Esophagus muscularis mucosa (tissue), 4 donors: ENCODE data around the gene PLCD3. TPM values are rescaled to one million over a fixed set of nuclear protein-coding genes. Genes with fewer than 3 reads are reported as not detected.

ENCODE experiments used
- DNase-seq: peaks from one replicate; pipeline ENCODE4 v3.0.0-alpha.2; 2017; ENCODE audit errors: extremely low spot score
- H3K27ac ChIP-seq, 4 donors: fragments of 200-600 bp; sonication (generic); replicated peaks in 1 of 4; 1 replicate in 3 of 4; 2 replicates in 1 of 4; pipeline ENCODE4 v1.5.1; 2016 to 2019; ENCODE audit warnings: mild to moderate bottlenecking in 1 of 4
- H3K27me3 ChIP-seq, 4 donors: fragments of 200-600 bp; sonication (generic); one replicate each; pipeline versions ENCODE4 v1.5.1 to v1.6.0; 2016 to 2019
- H3K36me3 ChIP-seq, 4 donors: fragments of 200-600 bp; sonication (generic); one replicate each; pipeline ENCODE4 v1.5.1; 2016 to 2019
- H3K4me1 ChIP-seq, 4 donors: fragments of 200-600 bp; sonication (generic); one replicate each; pipeline ENCODE4 v1.5.1; 2016 to 2019
- H3K4me3 ChIP-seq, 4 donors: fragments of 200-600 bp; sonication (generic); 1 replicate in 2 of 4; 2 replicates in 2 of 4; pipeline ENCODE4 v1.5.1; 2016 to 2019; ENCODE audit warnings: mild to moderate bottlenecking in 4 of 4, moderate library complexity in 1 of 4
- H3K9me3 ChIP-seq, 4 donors: fragments of 200-600 bp; sonication (generic); 1 replicate in 3 of 4; 2 replicates in 1 of 4; pipeline ENCODE4 v1.5.1; 2016 to 2019
- EP300 ChIP-seq: sonication (generic); formaldehyde crosslinking; IDR thresholded peaks from one replicate; pipeline ENCODE4 v1.6.1; 2017; ENCODE audit warnings: antibody characterized with exemption
- POLR2A ChIP-seq: fragments of 450-650 bp; IDR thresholded peaks from one replicate; pipeline ENCODE4 v1.6.1; 2017; ENCODE audit warnings: antibody characterized with exemption, moderate library complexity, mild to moderate bottlenecking, low read depth
- POLR2AphosphoS5 ChIP-seq, 2 donors: sonication (generic); formaldehyde crosslinking; IDR thresholded peaks; one replicate each; pipeline ENCODE4 v1.6.1; 2017; ENCODE audit warnings: antibody characterized with exemption in 2 of 2
- WGBS: methylation state at CpG from one replicate; pipeline ENCODE4 v1.1.5; 2018; 5-methylcytosine and 5-hydroxymethylcytosine counted together
- intact Hi-C: fragments of 100-400 bp; cut with DNase I; formaldehyde crosslinking; loops from one replicate; pipeline ENCODE4 v1.15.1; 2023
- total RNA-seq, 4 donors: library from RNA; depleted of rRNA; stranded (reverse); fragments of >200 nt; gene quantifications; one replicate each; pipeline versions ENCODE4 v1.1.0 to v1.2.1, GENCODE V29; 2016
- TF ChIP-seq, protein P1 (sequence below), 3 experiments: fragments of 200-600 bp in 2 of 3; fragments of 450-650 bp in 1 of 3; sonication (generic) in 2 of 3; IDR thresholded peaks; one replicate each; pipeline ENCODE4 v1.5.1; 2017 to 2019; ENCODE audit warnings: antibody characterized with exemption in 3 of 3, mild to moderate bottlenecking in 2 of 3, moderate library complexity in 1 of 3

The PLCD3 gene
- total RNA-seq, 4 donors from 2014 or later: 49.4 to 154 (median 106) TPM

DNA sequence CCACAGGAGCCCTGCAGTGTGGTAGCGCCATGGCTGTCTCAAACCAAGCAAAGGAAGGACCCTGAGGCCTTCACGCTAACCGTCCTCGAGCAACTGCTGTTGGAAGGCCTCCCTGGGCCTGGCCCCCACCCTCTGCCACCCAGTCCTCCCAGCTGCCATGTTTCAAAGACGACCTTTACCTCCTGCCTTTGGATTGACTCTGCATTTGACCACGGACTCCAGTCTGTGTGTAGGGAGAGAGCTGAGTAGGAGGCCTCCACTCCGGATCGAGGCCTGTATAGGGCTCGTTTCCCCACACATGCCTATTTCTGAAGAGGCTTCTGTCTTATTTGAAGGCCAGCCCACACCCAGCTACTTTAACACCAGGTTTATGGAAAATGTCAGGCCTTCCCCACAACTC, 24.3 kb downstream of the PLCD3 start:
- Histone ChIP-seq H3K4me3 (no peak overlapping the region), H3K9me3 (no peaks in the 10 kb centered on the region), H3K36me3 (peaks cover 19 to 75% (median 70%) of the 10 kb centered on the region in 4 donors), H3K27me3 (no peaks in the 10 kb centered on the region), H3K27ac (peak overlapping the region in 3 of 4 donors; percentile 45 to 85 (median 84)), H3K4me1 (peaks cover 66 to 72% (median 67%) of the 10 kb centered on the region in 4 donors)
- intact Hi-C loops: no loop called here
- DNase-seq: no peak
- TF ChIP-seq, protein P1, sequence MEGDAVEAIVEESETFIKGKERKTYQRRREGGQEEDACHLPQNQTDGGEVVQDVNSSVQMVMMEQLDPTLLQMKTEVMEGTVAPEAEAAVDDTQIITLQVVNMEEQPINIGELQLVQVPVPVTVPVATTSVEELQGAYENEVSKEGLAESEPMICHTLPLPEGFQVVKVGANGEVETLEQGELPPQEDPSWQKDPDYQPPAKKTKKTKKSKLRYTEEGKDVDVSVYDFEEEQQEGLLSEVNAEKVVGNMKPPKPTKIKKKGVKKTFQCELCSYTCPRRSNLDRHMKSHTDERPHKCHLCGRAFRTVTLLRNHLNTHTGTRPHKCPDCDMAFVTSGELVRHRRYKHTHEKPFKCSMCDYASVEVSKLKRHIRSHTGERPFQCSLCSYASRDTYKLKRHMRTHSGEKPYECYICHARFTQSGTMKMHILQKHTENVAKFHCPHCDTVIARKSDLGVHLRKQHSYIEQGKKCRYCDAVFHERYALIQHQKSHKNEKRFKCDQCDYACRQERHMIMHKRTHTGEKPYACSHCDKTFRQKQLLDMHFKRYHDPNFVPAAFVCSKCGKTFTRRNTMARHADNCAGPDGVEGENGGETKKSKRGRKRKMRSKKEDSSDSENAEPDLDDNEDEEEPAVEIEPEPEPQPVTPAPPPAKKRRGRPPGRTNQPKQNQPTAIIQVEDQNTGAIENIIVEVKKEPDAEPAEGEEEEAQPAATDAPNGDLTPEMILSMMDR (IDR thresholded peaks at IDR 0.05): no peak
- TF ChIP-seq POLR2AphosphoS5 (IDR thresholded peaks at IDR 0.05): no peak
- TF ChIP-seq EP300: no peak
- TF ChIP-seq POLR2A: no peak
- WGBS: 67% methylated on average over 8 of the region's 9 CpGs

DNA sequence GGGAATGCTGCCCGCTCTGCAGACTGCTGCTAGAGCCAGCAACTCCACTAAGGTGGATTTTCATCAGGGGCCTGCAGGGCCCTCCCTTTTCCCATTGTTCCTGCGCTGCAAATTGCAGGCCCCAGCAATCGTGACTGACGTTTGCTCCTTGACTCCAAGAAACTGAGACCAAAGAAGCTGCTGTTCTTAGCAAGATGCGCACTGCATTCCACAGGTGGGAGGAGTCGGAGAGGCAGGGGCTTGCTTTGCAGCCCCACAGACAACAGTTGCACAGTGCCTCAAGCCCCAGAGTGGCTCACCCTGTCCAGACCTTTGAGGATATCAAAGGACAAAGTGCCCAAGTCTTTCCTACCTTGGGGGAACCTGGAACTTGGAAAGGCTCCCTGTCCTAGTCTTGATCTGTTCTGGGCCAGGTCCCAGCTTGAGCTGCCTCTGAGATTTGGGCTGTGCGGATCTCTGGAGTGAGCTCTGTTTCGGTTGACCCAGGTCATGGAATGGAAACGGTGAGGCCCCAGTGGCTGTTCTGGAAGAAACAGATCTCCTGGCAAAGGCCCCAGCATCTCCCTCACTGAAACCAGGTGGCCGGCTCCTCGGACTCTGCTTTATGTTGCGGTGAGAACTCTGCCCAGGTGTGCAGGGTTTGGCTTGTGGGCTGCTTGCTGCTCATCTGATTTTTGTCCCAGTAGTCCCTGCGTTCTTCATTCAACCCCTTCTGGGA, 24.9 kb downstream of the PLCD3 start:
- Histone ChIP-seq H3K36me3 (peaks cover 25 to 75% (median 70%) of the 10 kb centered on the region in 4 donors), H3K27me3 (no peaks in the 10 kb centered on the region), H3K9me3 (no peaks in the 10 kb centered on the region), H3K4me1 (peaks cover 66 to 72% (median 69%) of the 10 kb centered on the region in 4 donors), H3K27ac (peak overlapping the region; percentile 10 to 85 (median 64)), H3K4me3 (no peak overlapping the region)
- intact Hi-C loops: no loop called here
- TF ChIP-seq POLR2AphosphoS5 (IDR thresholded peaks at IDR 0.05): peak in 1 of 2 donors; percentile 4
- TF ChIP-seq EP300: no peak
- DNase-seq: no peak
- WGBS: 60% methylated on average over 10 of the region's 13 CpGs

DNA sequence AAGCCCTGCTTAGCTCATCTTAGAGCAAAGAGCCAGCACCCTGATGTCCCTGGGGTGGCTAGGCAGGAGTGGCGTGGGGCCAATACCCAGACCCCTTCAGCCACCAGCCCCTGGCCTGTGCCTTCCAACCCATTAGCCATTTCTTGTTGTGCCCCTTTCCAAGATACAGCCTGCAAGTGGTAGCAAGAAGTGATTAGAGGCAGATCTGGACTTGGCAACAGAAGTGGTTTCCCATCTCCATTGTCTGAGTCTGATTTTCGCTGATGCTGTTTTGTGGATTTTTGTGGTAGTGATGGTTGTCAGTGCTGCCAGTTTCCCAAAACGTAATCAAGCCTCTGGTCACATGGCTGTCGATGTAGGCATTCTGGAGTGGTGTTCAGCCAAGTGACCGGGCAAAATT, 25.7 kb downstream of the PLCD3 start:
- no peak for DNase-seq
- Histone ChIP-seq H3K36me3 (peaks cover 28 to 80% (median 72%) of the 10 kb centered on the region in 4 donors), H3K4me3 (no peak overlapping the region), H3K4me1 (peaks cover 58 to 70% (median 60%) of the 10 kb centered on the region in 4 donors), H3K27me3 (no peaks in the 10 kb centered on the region), H3K27ac (peak overlapping the region; percentile 24 to 45 (median 38)), H3K9me3 (no peaks in the 10 kb centered on the region)
- TF ChIP-seq, protein P1 (IDR thresholded peaks at IDR 0.05): no peak
- TF ChIP-seq POLR2AphosphoS5 (IDR thresholded peaks at IDR 0.05) (no peak), POLR2A (no peak), EP300 (no peak)
- intact Hi-C loops: no loop called here
- 73% methylated on average over 5 of the region's 5 CpGs for WGBS

DNA sequence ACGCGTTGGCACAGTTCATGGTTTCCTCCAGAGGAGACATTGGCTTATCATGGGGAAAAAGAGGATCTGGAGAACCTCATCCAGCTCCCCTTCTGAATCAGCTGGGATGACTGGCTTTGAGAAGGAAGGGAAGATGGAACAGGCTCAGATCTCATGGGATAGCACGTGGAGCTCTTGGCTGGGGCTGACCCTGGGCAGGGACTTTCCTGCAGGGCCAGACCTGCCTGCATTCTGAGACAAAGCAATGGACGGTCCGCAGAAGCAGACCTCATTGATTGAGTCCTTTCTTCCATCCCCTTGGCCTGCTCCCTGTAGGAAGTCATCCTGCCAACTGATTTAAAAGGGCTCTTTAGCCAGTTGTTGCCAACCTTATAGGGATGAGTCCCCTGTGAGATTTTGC, 26.2 kb downstream of the PLCD3 start:
- Histone ChIP-seq H3K9me3 (no peaks in the 10 kb centered on the region), H3K36me3 (peaks cover 28 to 85% (median 76%) of the 10 kb centered on the region in 4 donors), H3K27ac (peak overlapping the region in 3 of 4 donors; percentile 24 to 39 (median 38)), H3K4me3 (no peak overlapping the region), H3K27me3 (no peaks in the 10 kb centered on the region), H3K4me1 (peaks cover 53 to 67% (median 55%) of the 10 kb centered on the region in 4 donors)
- TF ChIP-seq POLR2AphosphoS5 (IDR thresholded peaks at IDR 0.05) (no peak), POLR2A (no peak), EP300 (no peak)
- TF ChIP-seq, protein P1 (IDR thresholded peaks at IDR 0.05): no peak
- no peak for DNase-seq
- intact Hi-C loops: no loop called here
- WGBS: 58% methylated on average over 5 of the region's 5 CpGs

DNA sequence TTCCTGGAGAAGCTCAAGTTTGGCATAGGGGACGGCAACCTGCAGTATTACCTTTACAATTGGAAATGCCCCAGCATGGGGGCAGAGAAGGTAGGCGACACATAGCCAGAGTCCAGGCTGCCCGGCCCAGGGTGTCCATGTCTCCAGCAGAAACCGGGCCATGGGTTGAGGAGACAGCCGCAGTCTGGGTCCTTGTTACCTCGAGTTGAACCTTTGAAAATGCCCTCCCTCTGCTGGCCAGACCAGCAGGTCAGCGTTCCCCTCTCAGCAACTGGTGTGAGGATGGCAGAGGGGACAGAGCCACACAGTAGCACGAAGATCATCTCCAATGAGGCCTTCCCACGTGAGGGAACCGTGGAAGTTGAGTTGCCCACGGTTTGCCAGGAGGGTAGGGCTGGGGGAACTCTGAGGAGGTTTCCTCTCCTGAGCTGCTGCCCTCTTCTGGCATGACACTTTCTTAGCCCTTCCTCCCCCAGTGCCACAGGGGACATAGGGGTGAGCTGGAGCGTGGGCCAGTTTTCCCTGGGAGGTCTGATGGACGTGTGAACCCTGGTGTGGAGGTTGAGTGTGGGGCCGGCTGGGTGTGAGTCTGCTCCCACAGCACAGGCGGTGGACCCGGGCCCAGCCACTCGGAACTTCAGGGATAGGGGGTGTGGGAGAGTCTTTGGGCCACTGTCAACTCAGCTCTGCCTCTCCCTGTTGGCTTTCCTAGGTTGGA, 27.2 kb downstream of the PLCD3 start:
- intact Hi-C loops: no loop called here
- H3K36me3 ChIP-seq: peaks cover 34 to 93% (median 82%) of the 10 kb centered on the region in 4 donors
- 81% methylated on average over 11 of the region's 17 CpGs for WGBS
- H3K27me3 ChIP-seq: no peaks in the 10 kb centered on the region
- H3K4me3 ChIP-seq: no peak overlapping the region
- H3K27ac ChIP-seq: peak overlapping the region in 1 of 4 donors; percentile 23
- peaks cover 43 to 57% (median 45%) of the 10 kb centered on the region in 4 donors for H3K4me1 ChIP-seq
- H3K9me3 ChIP-seq: no peaks in the 10 kb centered on the region
- DNase-seq: no peak
- TF ChIP-seq, protein P1 (IDR thresholded peaks at IDR 0.05): no peak
- no peak for TF ChIP-seq POLR2A
- no peak for TF ChIP-seq POLR2AphosphoS5 (IDR thresholded peaks at IDR 0.05)
- TF ChIP-seq EP300: no peak
